HS-27A (cell line): Measurements from ENCODE around the gene BRPF3.

Source experiments
- DNase-seq: peaks from one replicate; pipeline ENCODE4 v3.0.0-alpha.2; 2012; ENCODE audit warnings: low read depth, missing footprints

BRPF3 gene

DNA sequence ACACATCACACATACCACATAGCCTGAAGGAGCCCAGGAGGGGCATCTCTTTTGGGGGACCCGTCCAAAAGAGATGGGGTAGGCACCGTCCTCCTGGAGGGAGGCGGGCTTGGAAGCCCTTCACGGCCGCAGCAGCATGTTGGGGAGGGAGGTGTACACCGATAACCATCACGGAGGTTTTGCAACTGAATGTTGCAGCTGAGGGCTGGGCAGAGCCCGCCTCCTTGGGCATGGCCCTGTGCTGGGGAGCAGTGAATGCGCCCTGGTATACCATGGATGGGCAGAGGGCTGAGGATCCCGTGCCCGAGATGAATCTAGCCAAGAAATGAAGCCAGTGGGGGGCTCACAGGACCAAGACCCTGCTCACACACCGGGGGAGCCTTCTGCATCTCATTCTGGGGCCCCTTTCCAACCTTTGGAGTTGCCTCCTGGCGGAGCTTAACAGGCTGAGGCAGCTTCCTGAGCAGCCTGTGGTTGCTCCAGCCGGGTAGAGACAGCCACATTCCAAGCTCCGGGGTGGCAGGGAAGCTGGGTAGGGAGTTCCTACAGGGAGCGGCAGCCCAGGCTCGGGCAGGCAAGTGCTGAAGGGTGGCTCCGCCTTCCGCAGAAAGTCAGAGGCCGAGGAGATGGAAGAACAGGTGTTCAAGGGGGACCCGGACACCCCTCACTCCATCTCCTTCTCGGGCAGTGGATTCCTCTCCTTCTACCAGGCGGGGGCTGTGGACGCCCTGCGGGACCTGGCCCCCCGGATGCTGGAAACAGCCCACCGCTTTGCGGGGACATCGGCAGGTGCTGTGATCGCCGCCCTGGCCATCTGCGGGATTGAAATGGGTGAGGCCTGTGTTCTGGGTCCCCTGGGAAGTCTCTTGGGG is 73.5 kb downstream of the BRPF3 start, which contains the start of gene PNPLA1:
Gene PNPLA1 (plus strand): TSS at position 227 of the 872 bp plus-strand sequence. CDS start 400 bp downstream, at position 627.
- DNase-seq: no peak

DNA sequence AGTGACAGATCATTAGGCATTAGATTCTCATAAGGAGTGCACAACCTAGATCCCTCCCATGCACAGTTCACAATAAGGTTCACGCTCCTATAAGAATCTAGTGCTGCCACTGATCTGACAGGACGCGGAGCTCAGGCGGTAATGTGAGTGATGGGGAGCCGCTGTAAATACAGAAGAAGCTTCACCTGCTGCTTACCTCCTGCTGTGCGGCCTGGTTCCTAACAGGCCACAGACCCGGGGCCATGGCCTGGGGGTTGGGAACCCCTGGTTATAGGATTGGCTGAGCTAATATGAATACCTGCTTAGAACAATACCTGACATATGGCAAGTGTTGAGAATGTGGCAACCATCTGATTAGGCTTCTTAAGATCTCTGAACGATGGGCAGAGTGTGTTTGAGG is 75.7 kb downstream of the BRPF3 start:
- DNase-seq: no peak

DNA sequence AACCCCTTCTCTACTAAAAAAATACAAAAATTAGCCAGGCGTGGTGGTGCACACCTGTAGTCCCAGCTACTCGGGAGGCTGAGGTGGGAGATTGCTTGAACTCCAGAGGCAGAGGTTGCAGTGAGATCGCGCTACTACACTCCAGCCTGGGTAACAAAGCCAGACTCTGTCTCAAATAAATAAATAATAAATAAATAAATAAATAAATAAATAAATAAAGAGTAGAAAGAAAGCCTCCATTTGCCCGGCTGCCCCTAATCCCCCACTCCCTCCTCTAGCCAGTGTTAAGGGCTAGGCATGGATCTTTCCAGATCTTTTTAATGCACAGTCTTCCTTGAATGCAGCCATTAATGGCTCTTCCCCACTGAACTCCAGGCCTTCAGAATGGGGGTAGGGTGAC is 76.5 kb downstream of the BRPF3 start:
- no peak for DNase-seq

DNA sequence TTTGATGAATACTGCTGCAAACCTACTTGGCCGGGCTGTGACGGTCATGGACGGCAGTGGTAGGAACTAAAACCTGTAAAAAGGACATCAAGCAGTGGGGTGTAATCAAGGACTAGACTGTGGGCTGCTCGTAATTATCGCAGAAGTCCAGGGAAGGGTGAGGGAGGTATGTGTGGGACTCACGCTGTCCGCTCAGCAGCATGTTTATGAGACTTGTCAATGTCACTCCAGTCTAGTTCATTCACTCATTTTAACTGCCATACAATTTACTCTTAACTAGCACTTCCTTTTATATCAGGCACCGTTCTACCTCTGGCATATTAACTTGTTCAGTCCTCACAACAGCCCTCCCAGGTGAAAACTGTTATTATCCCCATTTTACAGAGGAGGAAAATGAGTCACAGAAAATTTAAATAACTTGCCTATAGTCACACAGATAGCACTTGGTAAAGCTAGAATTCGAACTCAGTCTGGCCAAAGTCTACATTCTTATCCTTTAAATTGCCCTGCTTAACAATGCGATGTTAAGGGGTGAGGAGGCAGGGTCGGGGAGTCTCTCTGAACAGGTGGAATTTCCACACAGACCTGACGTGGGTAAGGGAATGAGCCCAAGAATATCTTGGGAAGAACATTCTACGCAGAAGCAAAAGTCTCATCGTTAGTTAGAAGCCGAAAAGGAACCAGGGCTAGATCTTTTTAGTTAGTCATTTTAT is 77.4 kb downstream of the BRPF3 start:
- DNase-seq: no peak

DNA sequence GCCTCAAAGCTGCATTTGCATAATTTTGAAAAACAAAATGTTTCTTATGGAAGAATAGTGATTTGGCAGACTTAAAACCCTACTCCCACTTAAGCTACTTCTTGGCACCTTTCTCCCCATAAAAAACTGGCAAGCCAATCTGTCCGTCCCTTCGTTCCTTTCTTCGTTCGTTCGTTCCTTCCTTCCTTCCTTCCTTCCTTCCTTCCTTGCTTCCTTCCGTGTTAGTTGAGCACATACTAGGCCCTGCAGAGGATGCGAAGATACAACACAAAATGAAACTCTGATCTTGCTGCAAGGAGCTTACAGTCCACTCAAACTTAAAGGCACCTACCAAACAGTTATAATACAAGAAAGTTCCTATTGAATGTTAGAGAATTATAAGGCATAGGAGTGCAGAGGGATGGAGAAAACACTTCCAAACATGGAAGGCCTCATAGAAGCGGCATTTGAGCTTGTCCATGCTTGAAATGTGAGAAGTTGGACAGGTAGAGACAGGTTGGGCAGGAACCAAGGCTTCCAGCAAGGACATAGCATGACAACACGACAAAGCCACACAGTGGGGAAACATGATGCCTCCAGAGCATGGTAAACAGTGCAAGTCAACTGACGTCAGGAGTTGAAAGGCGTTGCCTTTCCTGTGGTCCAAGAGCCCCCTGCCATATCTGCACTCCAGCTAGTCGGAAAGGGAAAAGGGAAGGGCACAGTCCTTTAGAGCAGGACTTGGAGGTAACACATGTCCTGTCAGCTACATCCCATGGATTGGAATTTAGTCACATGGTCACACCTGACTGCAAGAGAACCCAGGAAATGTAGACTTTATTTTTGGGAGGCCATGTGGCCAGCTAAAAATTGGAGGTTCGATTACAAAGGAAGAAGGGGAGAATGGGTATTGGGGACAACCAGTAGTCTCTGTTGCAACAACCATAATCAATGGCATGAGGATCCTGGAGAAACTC is 80.3 kb downstream of the BRPF3 start:
- DNase-seq: no peak

DNA sequence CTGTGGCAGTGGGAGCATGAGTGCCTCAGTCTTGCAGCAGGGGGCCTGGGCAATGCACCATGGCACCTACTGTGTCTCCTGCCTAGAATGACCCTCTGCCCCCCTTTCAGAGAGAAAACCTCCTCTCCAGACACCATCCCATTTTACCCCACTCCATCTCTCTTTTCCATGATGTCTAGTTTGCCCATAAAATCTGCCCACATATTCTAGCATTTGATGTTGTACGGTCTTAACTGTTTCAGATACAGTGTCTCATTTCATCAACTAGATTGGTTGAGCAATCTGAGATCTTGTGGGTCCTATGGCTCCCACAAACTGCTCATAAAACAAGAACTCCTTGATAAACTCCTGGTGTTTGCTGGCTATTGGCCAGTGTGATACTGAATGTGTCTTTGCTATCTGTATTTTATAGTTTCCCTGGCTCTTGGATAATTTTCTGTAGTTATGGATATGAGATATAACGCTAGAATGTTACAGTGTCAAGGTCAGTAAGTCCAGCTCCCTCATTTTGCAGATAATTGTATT is 81.5 kb downstream of the BRPF3 start:
- DNase-seq: no peak

DNA sequence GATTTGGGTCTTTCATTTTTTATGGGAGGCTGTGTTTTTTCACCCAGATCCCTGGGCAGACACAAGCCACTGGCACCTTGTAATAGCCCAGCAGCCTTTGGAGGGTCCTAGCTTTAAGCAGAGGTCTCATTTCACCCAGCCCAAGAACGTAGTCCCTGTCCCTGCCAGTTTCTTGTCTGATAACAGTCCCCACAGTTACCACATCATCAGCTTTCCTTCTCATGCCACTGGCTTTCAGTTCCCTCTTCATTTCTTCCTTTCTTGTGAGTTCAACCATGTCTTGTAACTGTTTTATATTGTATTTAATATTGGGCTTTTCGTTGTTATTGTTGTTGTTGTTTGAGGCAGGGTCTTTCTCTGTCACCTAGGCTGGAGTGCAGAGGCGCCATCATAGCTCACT is 83.9 kb downstream of the BRPF3 start:
- no peak for DNase-seq

DNA sequence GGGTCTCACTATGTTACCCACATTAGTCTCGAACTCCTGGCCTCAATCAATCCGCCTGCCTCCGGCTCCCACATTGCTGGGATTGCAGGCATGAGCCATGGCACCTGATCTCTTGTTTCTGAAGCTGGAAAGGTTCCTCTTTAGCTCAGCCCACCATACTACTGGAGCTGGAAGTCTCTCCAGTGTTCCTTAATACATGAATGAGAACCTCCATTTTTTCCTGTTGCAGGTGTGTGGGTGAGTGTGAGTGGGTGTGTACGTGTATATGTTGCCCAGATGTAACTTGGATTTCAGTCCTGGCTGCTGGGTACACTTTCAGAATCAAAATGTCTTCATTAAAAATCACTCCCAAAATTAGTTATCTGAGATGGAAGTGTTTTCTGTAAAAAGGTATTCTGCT is 84.4 kb downstream of the BRPF3 start:
- DNase-seq: no peak
